K562 (cell line): Measurements from ENCODE around the gene RIMBP3C. TPM values are rescaled to one million over a fixed set of nuclear protein-coding genes. Genes with fewer than 3 reads are reported as not detected.

ENCODE experiments used
- XRCC5 ChIP-seq: fragments of 200-400 bp; formaldehyde crosslinking; IDR thresholded peaks from 2 replicates; pipeline ENCODE4 v1.6.1; 2017; ENCODE audit warnings: low read depth, mild to moderate bottlenecking, low read length
- polyA plus RNA-seq, 8 experiments: library from polyadenylated mRNA; depleted of rRNA in 4 of 8; stranded (reverse) in 5 of 8; unstranded in 3 of 8; fragments of >200 nt; fragmentation: Nextera tagmentation in 2 of 8; fragmentation: Illumina TruSeq in 1 of 8; extraction: Ambion mirVana in 2 of 8; extraction: Trizol in 1 of 8; gene quantifications; 2 replicates each; pipeline versions ENCODE4 v1.2.1 to v1.2.3, GENCODE V29; 2011 to 2014; ENCODE audit warnings: inconsistent platforms in 1 of 8, missing spikeins in 1 of 8
- total RNA-seq, 7 experiments: library from RNA; depleted of rRNA in 6 of 7; stranded (reverse); fragments of >200 nt in 6 of 7; fragmentation: Illumina TruSeq in 2 of 7; extraction: Trizol in 2 of 7; gene quantifications; 2 replicates each; pipeline versions ENCODE4 v1.2.1 to v1.2.3, GENCODE V29; 2011 to 2021; ENCODE audit warnings: low replicate concordance in 1 of 7
- TF ChIP-seq, protein P1 (sequence below): sonication (generic); formaldehyde crosslinking; IDR thresholded peaks from 2 replicates; pipeline ENCODE4 v1.8.1; 2023; ENCODE audit warnings: mild to moderate bottlenecking, missing genetic modification reagents
- TF ChIP-seq, protein P2 (sequence below), 2 experiments: IDR thresholded peaks; 2 replicates each; pipeline ENCODE4 v1.6.1; 2012; ENCODE audit warnings: improper control_type of control experiment in 2 of 2, low read depth in 2 of 2, low read length in 2 of 2, borderline replicate concordance in 1 of 2

Gene RIMBP3C
- total and polyA plus RNA-seq, 9 of the 15 experiments (the other 6 are each of a cell fraction or from before 2014, with no cell fraction given): 0.09 to 0.98 (median 0.17) TPM; not detected in 2

DNA sequence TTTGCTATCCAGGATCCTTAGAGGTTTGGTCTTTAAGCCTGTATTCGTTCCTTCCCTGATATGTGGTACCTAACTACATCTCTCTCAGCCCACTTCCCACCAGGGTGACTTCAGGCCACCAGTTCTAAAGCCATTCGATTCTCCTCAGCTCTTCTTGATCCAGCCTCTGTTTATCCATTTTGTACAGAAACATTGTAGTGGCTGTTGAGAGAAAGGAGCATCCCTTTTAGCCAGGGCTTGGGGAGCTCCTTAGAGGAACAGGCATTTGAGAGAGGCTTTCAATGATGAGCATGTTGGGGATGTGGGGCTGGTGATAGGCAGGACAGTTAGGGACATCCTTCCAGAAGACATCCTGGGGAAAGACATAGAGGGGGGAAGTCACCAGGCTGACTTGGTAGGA is 34.1 kb upstream of the RIMBP3C start (continued):
- TF ChIP-seq, protein P1, sequence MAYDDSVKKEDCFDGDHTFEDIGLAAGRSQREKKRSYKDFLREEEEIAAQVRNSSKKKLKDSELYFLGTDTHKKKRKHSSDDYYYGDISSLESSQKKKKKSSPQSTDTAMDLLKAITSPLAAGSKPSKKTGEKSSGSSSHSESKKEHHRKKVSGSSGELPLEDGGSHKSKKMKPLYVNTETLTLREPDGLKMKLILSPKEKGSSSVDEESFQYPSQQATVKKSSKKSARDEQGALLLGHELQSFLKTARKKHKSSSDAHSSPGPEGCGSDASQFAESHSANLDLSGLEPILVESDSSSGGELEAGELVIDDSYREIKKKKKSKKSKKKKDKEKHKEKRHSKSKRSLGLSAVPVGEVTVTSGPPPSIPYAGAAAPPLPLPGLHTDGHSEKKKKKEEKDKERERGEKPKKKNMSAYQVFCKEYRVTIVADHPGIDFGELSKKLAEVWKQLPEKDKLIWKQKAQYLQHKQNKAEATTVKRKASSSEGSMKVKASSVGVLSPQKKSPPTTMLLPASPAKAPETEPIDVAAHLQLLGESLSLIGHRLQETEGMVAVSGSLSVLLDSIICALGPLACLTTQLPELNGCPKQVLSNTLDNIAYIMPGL (CRISPR knock-in tag): peak; percentile 0; the same call in 1 of the 2 replicates
- TF ChIP-seq, protein P2, sequence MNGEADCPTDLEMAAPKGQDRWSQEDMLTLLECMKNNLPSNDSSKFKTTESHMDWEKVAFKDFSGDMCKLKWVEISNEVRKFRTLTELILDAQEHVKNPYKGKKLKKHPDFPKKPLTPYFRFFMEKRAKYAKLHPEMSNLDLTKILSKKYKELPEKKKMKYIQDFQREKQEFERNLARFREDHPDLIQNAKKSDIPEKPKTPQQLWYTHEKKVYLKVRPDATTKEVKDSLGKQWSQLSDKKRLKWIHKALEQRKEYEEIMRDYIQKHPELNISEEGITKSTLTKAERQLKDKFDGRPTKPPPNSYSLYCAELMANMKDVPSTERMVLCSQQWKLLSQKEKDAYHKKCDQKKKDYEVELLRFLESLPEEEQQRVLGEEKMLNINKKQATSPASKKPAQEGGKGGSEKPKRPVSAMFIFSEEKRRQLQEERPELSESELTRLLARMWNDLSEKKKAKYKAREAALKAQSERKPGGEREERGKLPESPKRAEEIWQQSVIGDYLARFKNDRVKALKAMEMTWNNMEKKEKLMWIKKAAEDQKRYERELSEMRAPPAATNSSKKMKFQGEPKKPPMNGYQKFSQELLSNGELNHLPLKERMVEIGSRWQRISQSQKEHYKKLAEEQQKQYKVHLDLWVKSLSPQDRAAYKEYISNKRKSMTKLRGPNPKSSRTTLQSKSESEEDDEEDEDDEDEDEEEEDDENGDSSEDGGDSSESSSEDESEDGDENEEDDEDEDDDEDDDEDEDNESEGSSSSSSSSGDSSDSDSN (IDR thresholded peaks at IDR 0.05; ENCODE audit: borderline replicate concordance in 1 of 2, low read depth in 2 of 2, low read length in 2 of 2): 0 out of 4 replicates have a peak, but pooled peaks of 1 of the 2 experiments have one; percentile 44
- TF ChIP-seq XRCC5: 0 out of 2 replicates have a peak, but pooled peaks have one; percentile 26
- TF ChIP-seq, all 486 proteins: peak for 15
